Measurements from ENCODE around the gene CTSG.
"Not testable (repeated sequence)": the region's sequence is repeated elsewhere in the genome, so short reads cannot be mapped to it uniquely, and the experiment has no call there.

The CTSG gene

DNA sequence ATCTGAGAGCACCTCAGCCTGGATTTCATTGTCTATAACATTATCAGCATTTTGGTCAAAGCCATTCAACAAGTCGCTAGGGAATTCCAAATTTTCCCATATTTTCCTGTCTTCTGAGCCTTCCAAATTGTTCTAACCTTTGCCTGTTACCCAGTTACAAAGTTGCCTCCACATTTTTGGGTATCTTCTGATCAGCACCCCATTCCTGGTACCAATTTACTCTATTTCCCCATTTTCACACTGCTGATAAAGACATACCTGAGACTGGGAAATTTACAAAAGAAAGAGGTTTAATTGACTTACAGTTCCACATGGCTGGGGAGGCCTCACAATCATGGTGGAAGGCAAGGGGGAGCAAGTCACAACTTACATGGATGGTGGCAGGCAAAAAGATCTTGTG is 27.0 kb downstream of the CTSG start:
- DNase-seq (ENCODE audit: low read depth in 2 of 2, low spot score in 1 of 2), result not testable (repeated sequence)

- DNase-seq (ENCODE audit: low read depth in 2 of 2, low spot score in 1 of 2), result no peak
Observed at GRCh38 chr14:24542346-24542936, 33.6 kb downstream of the CTSG start.

DNA sequence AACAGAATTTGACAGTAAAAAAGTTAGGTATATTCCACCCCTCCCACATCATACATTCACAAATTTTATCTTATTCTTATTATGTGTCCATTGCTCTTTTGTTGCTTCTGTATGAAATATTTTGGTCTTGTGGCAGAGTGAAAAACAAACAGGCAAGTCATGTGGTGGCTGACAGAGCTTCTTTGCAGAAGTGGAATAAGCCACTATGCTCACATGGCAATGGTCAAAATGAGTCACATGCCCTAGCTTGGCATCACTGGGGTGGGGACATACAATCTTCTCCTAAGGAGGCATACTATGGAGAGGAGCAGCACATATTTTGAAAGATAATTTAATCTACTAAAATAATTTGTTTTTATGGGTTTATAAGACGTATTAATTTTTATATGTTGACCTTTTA is 40.3 kb downstream of the CTSG start:
- no peak for DNase-seq (ENCODE audit: low read depth in 2 of 2, low spot score in 1 of 2)

DNA sequence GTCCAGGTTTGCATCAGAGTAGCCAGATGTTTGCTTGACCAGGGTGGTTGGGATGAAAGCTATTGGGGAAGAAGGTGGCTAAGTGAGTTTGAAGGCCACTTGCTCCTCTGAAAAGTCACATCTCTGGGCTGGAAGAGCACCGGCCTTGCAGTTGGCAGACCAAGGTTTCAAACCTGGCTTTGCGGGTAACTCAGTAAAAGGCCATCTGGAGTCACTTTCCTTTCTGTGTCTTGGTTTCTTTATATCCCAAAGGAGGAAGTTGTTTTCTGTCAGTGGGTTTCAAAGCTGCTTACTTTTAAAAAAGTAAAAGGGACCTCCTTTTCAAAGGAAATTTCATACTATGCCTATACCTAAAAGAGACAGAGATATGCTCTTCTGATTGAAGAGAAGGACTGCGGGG is 41.8 kb downstream of the CTSG start:
- no peak for DNase-seq (ENCODE audit: low read depth in 2 of 2, low spot score in 1 of 2)

GRCh38 chr14:24525877-24526620 is 50.0 kb downstream of the CTSG start:
- DNase-seq (ENCODE audit: low read depth in 2 of 2, low spot score in 1 of 2), result not testable (repeated sequence)
